Fibroblast of lung (primary cell): ENCODE results near the gene CDKN2B-AS1. TPM values are rescaled to one million over a fixed set of nuclear protein-coding genes. Genes with fewer than 3 reads are reported as not detected.
A peak's percentile ranks its signal among the peaks of the same experiment; 100 is the strongest.

Experiments
- DNase-seq, 2 donors: peaks; one replicate each; pipeline versions ENCODE4 v3.0.0 to v3.0.0-alpha.2; 2010; ENCODE audit warnings: low read depth in 2 of 2
- H2AFZ ChIP-seq: 2 replicates; pipeline ENCODE4 v1.5.1; 2012; ENCODE audit warnings: low read length, control low read depth, inconsistent platforms
- H3K27ac ChIP-seq: 2 replicates; pipeline ENCODE4 v1.5.1; 2011; ENCODE audit warnings: low read length, control low read depth; ENCODE audit not compliant: insufficient read depth
- H3K27me3 ChIP-seq: 2 replicates; pipeline ENCODE4 v1.5.1; 2011; ENCODE audit warnings: mild to moderate bottlenecking, low read length; ENCODE audit not compliant: control insufficient read depth, insufficient read depth
- H3K36me3 ChIP-seq: 2 replicates; pipeline ENCODE4 v1.5.1; 2011; ENCODE audit warnings: low read length; ENCODE audit not compliant: control insufficient read depth, insufficient read depth
- H3K4me1 ChIP-seq: 2 replicates; pipeline ENCODE4 v1.5.1; 2011; ENCODE audit warnings: low read length; ENCODE audit not compliant: control insufficient read depth, insufficient read depth; ENCODE audit errors: extremely low read depth
- H3K4me2 ChIP-seq: 2 replicates; pipeline ENCODE4 v1.5.1; 2011; ENCODE audit warnings: low read length, control low read depth; ENCODE audit not compliant: insufficient read depth; ENCODE audit errors: extremely low read depth
- H3K4me3 ChIP-seq, 4 experiments: fragments of 200-600 bp in 1 of 4; sonication (generic) in 1 of 4; replicated peaks in 1 of 4; 2 replicates each; pipeline ENCODE4 v1.5.1; 2011 to 2016; ENCODE audit warnings: low read length in 4 of 4, low read depth in 3 of 4, mild to moderate bottlenecking in 3 of 4, control low read depth in 2 of 4, inconsistent platforms in 1 of 4, mixed read lengths in 1 of 4; ENCODE audit not compliant: insufficient read depth in 1 of 4; ENCODE audit errors: control extremely low read depth in 1 of 4
- H3K79me2 ChIP-seq: 2 replicates; pipeline ENCODE4 v1.5.1; 2012; ENCODE audit warnings: mild to moderate bottlenecking, low read length, inconsistent platforms; ENCODE audit not compliant: control insufficient read depth, insufficient read depth
- H3K9ac ChIP-seq: 2 replicates; pipeline ENCODE4 v1.5.1; 2011; ENCODE audit warnings: mild to moderate bottlenecking, low read length, control low read depth; ENCODE audit not compliant: insufficient read depth
- H3K9me3 ChIP-seq: 2 replicates; pipeline ENCODE4 v1.5.1; 2012; ENCODE audit warnings: low read depth, low read length; ENCODE audit not compliant: control insufficient read depth, insufficient read depth
- H4K20me1 ChIP-seq: 2 replicates; pipeline ENCODE4 v1.5.1; 2011; ENCODE audit warnings: low read length; ENCODE audit not compliant: control insufficient read depth, insufficient read depth; ENCODE audit errors: extremely low read depth
- CTCF ChIP-seq, 2 donors: IDR thresholded peaks in 1 of 2; conservative IDR thresholded peaks in 1 of 2; 1 replicate in 1 of 2; 2 replicates in 1 of 2; pipeline ENCODE4 v1.5.1; 2011 to 2012; ENCODE audit warnings: low read length in 2 of 2, control low read depth in 1 of 2, inconsistent platforms in 1 of 2, low read depth in 1 of 2, mild to moderate bottlenecking in 1 of 2
- EZH2 ChIP-seq: IDR thresholded peaks from 2 replicates; pipeline ENCODE4 v1.5.1; 2012; ENCODE audit warnings: low read length, control low read depth, mild to moderate bottlenecking; ENCODE audit errors: missing control alignments
- polyA plus RNA-seq, 2 donors: library from polyadenylated mRNA; depleted of rRNA in 1 of 2; stranded (reverse) in 1 of 2; unstranded in 1 of 2; fragments of >200 nt; gene quantifications; 2 replicates each; pipeline ENCODE4 v1.2.1, GENCODE V29; 2011 to 2012; ENCODE audit warnings: missing spikeins in 1 of 2
- total RNA-seq: library from RNA; depleted of rRNA; stranded (reverse); fragments of >200 nt; gene quantifications from 2 replicates; pipeline ENCODE4 v1.2.1, GENCODE V29; 2014

CDKN2B-AS1 gene
- total and polyA plus RNA-seq, 2 donors (not counting 1 experiment from before 2014, with no cell fraction given): 1.1 to 7.6 TPM

- H3K9ac ChIP-seq: no peak overlapping the region
- H4K20me1 ChIP-seq: no peaks in the 10 kb centered on the region
- peak overlapping the region; percentile 9 for H3K4me2 ChIP-seq
- H3K27me3 ChIP-seq: no peaks in the 10 kb centered on the region
- no peak overlapping the region for H2AFZ ChIP-seq
- H3K36me3 ChIP-seq: no peaks in the 10 kb centered on the region
- peak; percentile 59 to 99 for DNase-seq
- no peak overlapping the region for H3K27ac ChIP-seq
- H3K79me2 ChIP-seq: no peaks in the 10 kb centered on the region
- peaks cover 4% of the 10 kb centered on the region for H3K4me1 ChIP-seq
- H3K9me3 ChIP-seq: no peaks in the 10 kb centered on the region
- TF ChIP-seq EZH2: no peak
- TF ChIP-seq CTCF (conservative IDR thresholded peaks at IDR 0.05 in 1 of 2, IDR thresholded peaks at IDR 0.05 in 1 of 2; ENCODE audit: low read depth in 1 of 2, low read length in 2 of 2): no peak
- H3K4me3 ChIP-seq: no peak overlapping the region
These were observed 142.0 kb downstream of the CDKN2B-AS1 start for GRCh38 chr9:22136461-22137096.

GRCh38 chr9:22138956-22139660, 144.5 kb downstream of the CDKN2B-AS1 start:
- Histone ChIP-seq H3K4me1 (peaks cover 4% of the 10 kb centered on the region), H3K9ac (no peak overlapping the region), H3K79me2 (no peaks in the 10 kb centered on the region), H3K27ac (no peak overlapping the region), H3K36me3 (no peaks in the 10 kb centered on the region), H2AFZ (no peak overlapping the region), H3K4me2 (no peak overlapping the region), H3K9me3 (no peaks in the 10 kb centered on the region), H3K27me3 (no peaks in the 10 kb centered on the region), H4K20me1 (no peaks in the 10 kb centered on the region), H3K4me3 (no peak overlapping the region)
- TF ChIP-seq CTCF (conservative IDR thresholded peaks at IDR 0.05 in 1 of 2, IDR thresholded peaks at IDR 0.05 in 1 of 2; ENCODE audit: low read depth in 1 of 2, low read length in 2 of 2) (no peak), EZH2 (no peak)
- no peak for DNase-seq

- H4K20me1 ChIP-seq: no peaks in the 10 kb centered on the region
- H3K9ac ChIP-seq: no peak overlapping the region
- H3K4me1 ChIP-seq: peaks cover 1% of the 10 kb centered on the region
- no peaks in the 10 kb centered on the region for H3K27me3 ChIP-seq
- H3K79me2 ChIP-seq: no peaks in the 10 kb centered on the region
- no peak overlapping the region for H3K4me2 ChIP-seq
- no peak overlapping the region for H3K4me3 ChIP-seq
- H3K36me3 ChIP-seq: no peaks in the 10 kb centered on the region
- H3K27ac ChIP-seq: no peak overlapping the region
- no peaks in the 10 kb centered on the region for H3K9me3 ChIP-seq
- TF ChIP-seq CTCF (conservative IDR thresholded peaks at IDR 0.05 in 1 of 2, IDR thresholded peaks at IDR 0.05 in 1 of 2; ENCODE audit: low read depth in 1 of 2, low read length in 2 of 2): no peak
- no peak for TF ChIP-seq EZH2
- DNase-seq: peak; percentile 74 to 89
- no peak overlapping the region for H2AFZ ChIP-seq
These were observed 147.3 kb downstream of the CDKN2B-AS1 start for GRCh38 chr9:22141908-22142307.
